ENCODE measurements around the gene ANO6.
A peak's percentile ranks its signal among the peaks of the same experiment; 100 is the strongest.
"Not testable (repeated sequence)": the region's sequence is repeated elsewhere in the genome, so short reads cannot be mapped to it uniquely, and the experiment has no call there.

ANO6 gene

DNA sequence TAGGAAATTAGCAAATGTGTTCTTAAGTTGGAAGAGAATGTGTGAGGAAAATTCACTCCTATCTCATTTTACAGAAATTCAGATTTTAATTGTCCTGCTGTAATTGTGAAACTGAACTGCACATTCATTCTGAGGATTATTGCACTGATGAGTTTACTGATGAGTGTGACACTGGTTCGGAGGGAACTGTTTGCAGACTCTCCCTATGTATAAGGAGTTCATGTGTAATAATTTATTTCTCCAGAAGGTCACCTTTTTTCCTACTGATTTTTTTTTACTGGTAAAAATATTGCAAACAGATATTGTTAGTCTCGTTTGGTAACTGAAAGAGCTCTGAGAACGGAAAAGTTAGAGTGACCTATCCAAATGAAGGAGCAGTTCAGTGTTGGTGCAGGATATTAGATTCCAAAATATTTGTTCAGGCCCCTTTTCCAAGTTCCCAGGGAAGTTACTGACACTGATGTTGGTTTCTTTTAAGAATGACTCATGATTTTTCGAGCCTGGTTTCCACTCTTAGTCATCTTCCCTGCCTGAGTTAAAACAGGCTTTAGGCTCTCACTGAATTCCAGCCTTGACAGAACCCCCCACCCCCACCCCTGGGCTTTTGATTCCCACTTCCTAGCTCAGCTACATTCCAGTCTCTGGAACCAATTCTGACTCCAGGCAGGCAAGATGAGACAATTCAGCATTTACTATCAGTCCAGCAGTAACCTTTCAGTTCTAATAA, 18.4 kb downstream of the ANO6 start:
- no peak for TF ChIP-seq PAX5 (IDR thresholded peaks at IDR 0.05; ENCODE audit: insufficient read depth, low read length, severe bottlenecking)
- TF ChIP-seq POLR2A (IDR thresholded peaks at IDR 0.05; ENCODE audit: low read depth, low read length), result no peak
- no peak for TF ChIP-seq POU2F2 (IDR thresholded peaks at IDR 0.05; ENCODE audit: low read depth, low read length)
- TF ChIP-seq POLR2AphosphoS5 (IDR thresholded peaks at IDR 0.05; ENCODE audit: low read depth, low read length), result no peak
- no peak for TF ChIP-seq SPI1 (IDR thresholded peaks at IDR 0.05; ENCODE audit: low read depth, low read length)
- TF ChIP-seq TAF1 (IDR thresholded peaks at IDR 0.05; ENCODE audit: low read depth, low read length), result no peak
- no peak for DNase-seq (ENCODE audit: insufficient read length, low spot score)
- peak; percentile 26 for FAIRE-seq

GRCh38 chr12:45235087-45236025, 19.5 kb downstream of the ANO6 start:
- TF ChIP-seq TAF1 (IDR thresholded peaks at IDR 0.05; ENCODE audit: low read depth, low read length), result no peak
- TF ChIP-seq POLR2A (IDR thresholded peaks at IDR 0.05; ENCODE audit: low read depth, low read length), result no peak
- no peak for TF ChIP-seq POLR2AphosphoS5 (IDR thresholded peaks at IDR 0.05; ENCODE audit: low read depth, low read length)
- TF ChIP-seq PAX5 (IDR thresholded peaks at IDR 0.05; ENCODE audit: insufficient read depth, low read length, severe bottlenecking), result no peak
- no peak for TF ChIP-seq POU2F2 (IDR thresholded peaks at IDR 0.05; ENCODE audit: low read depth, low read length)
- TF ChIP-seq SPI1 (IDR thresholded peaks at IDR 0.05; ENCODE audit: low read depth, low read length), result no peak
- no peak for DNase-seq (ENCODE audit: insufficient read length, low spot score)
- FAIRE-seq, result peak; percentile 71

GRCh38 chr12:45236383-45236782, 20.5 kb downstream of the ANO6 start:
- not testable (repeated sequence) for DNase-seq (ENCODE audit: insufficient read length, low spot score); FAIRE-seq

DNA sequence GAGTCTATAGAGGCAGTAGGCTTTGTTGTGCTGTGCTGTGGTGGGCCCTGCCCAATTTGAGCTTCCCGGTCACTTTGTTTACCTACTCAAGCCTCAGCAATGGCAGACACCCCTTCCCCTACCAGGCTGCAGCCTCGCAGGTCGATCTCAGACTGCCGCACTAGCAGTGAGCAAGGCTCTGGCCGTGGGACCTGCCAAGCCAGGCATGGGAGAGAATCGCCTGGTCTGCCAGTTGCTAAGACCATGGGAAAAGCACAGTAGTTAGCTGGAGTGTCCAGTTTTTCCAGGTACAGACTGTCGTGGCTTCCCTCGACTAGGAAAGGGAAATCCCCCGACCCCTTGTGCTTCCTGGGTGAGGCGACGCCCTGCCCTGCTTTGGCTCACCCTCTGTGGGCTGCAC, 26.3 kb downstream of the ANO6 start:
- FAIRE-seq (no peak), DNase-seq (ENCODE audit: insufficient read length, low spot score) (no peak)
- TF ChIP-seq POLR2AphosphoS5 (IDR thresholded peaks at IDR 0.05; ENCODE audit: low read depth, low read length) (no peak), POU2F2 (IDR thresholded peaks at IDR 0.05; ENCODE audit: low read depth, low read length) (no peak), TAF1 (IDR thresholded peaks at IDR 0.05; ENCODE audit: low read depth, low read length) (no peak), POLR2A (IDR thresholded peaks at IDR 0.05; ENCODE audit: low read depth, low read length) (no peak), PAX5 (IDR thresholded peaks at IDR 0.05; ENCODE audit: insufficient read depth, low read length, severe bottlenecking) (no peak), SPI1 (IDR thresholded peaks at IDR 0.05; ENCODE audit: low read depth, low read length) (no peak)

DNA sequence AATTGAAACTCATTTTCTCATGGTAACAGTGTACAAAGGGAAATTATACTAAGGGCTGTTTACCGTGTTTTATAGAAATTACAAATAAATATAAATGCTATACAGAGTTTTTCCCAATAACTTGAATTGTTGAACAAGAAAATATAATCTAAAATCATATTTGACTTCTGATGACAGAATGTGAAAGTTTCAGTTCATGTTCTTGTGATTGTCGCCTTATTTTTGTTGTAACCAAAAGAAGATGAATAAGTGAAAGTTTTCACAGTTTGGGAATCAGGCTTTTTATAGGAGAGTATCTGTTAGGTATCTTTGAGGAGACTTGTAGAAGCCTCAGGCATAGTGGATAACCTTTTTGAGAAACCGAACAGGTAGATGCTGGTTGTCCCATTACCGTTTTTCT, 28.1 kb downstream of the ANO6 start:
- TF ChIP-seq POU2F2 (IDR thresholded peaks at IDR 0.05; ENCODE audit: low read depth, low read length), result no peak
- peak; percentile 68 for TF ChIP-seq SPI1 (IDR thresholded peaks at IDR 0.05; ENCODE audit: low read depth, low read length)
- FAIRE-seq, result no peak
- no peak for DNase-seq (ENCODE audit: insufficient read length, low spot score)

DNA sequence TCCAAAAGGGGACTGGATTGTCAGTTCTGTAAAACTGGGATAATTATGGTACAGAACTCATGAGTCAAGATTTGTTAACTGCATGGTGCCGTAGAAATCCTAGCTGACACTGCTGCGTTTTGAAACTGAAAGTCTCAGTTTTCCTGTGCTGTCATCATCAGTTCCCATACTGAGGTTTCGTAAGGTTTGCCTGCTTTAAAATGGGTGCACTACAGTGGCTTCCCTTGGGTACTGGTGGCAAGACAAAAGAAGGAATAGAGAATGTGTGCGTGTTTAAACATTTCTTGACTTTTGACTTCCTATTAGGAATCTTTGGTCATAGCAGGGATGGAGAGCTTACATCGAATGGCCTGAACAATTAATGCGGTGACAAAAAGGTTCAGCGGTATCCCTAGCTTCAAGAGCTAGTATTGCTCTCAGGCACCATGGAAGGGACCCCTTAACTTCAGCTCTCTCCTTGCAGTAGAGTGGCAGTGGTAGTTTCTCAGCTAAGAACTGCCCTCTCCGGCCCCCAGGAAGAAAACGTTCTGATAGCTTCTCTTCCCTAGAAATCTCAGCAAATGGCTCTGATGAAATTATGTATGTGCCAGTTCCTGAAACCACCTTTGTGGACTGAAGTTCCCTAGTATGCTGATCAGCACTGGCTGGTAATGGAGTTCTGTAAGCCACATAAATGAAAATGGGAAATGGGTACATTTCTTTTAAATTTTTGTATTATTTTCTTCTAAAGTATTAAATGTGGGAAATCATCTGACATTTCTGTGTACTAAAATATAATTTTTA, 28.9 kb downstream of the ANO6 start:
- FAIRE-seq, result peak; percentile 55
- peak; percentile 34; the same call in 1 of the 2 replicates for TF ChIP-seq SPI1 (IDR thresholded peaks at IDR 0.05; ENCODE audit: low read depth, low read length)
- TF ChIP-seq POLR2A (IDR thresholded peaks at IDR 0.05; ENCODE audit: low read depth, low read length), result no peak
- no peak for DNase-seq (ENCODE audit: insufficient read length, low spot score)

DNA sequence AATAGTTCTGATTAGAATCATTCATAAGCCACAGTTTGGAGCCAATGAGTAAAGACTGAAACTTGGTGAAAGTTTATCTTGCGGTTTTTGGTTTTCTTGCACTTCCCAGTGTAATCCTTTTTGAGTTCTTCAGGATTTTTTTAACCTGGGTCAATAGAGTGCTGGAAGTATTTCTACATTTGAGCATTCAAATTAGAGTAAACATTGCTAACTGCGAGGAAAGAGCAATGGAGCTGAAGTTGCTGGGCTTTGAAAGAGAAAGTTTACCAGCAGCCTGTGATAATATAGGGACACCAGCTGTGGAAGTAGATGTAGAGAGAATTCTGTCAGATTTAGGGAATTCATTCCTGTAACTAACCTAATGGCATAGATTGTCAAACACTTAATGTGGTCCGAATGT, 30.3 kb downstream of the ANO6 start:
- no peak for DNase-seq (ENCODE audit: insufficient read length, low spot score)
- no peak for FAIRE-seq
- TF ChIP-seq POLR2A (IDR thresholded peaks at IDR 0.05; ENCODE audit: low read depth, low read length) (no peak), TAF1 (IDR thresholded peaks at IDR 0.05; ENCODE audit: low read depth, low read length) (no peak), SPI1 (IDR thresholded peaks at IDR 0.05; ENCODE audit: low read depth, low read length) (no peak), POU2F2 (IDR thresholded peaks at IDR 0.05; ENCODE audit: low read depth, low read length) (no peak)

- DNase-seq (ENCODE audit: insufficient read length, low spot score), result no peak
- FAIRE-seq, result no peak
- TF ChIP-seq TAF1 (IDR thresholded peaks at IDR 0.05; ENCODE audit: low read depth, low read length) (no peak), PAX5 (IDR thresholded peaks at IDR 0.05; ENCODE audit: insufficient read depth, low read length, severe bottlenecking) (no peak), POU2F2 (IDR thresholded peaks at IDR 0.05; ENCODE audit: low read depth, low read length) (no peak), SPI1 (IDR thresholded peaks at IDR 0.05; ENCODE audit: low read depth, low read length) (no peak), POLR2AphosphoS5 (IDR thresholded peaks at IDR 0.05; ENCODE audit: low read depth, low read length) (no peak), POLR2A (IDR thresholded peaks at IDR 0.05; ENCODE audit: low read depth, low read length) (no peak)
Measured at GRCh38 chr12:45247589-45247988, 31.7 kb downstream of the ANO6 start.

GRCh38 chr12:45248095-45248494, 32.2 kb downstream of the ANO6 start:
- no peak for DNase-seq (ENCODE audit: insufficient read length, low spot score)
- no peak for FAIRE-seq
- TF ChIP-seq POLR2AphosphoS5 (IDR thresholded peaks at IDR 0.05; ENCODE audit: low read depth, low read length), result no peak
- no peak for TF ChIP-seq SPI1 (IDR thresholded peaks at IDR 0.05; ENCODE audit: low read depth, low read length)
- TF ChIP-seq PAX5 (IDR thresholded peaks at IDR 0.05; ENCODE audit: insufficient read depth, low read length, severe bottlenecking), result no peak
- TF ChIP-seq POU2F2 (IDR thresholded peaks at IDR 0.05; ENCODE audit: low read depth, low read length), result no peak
- TF ChIP-seq TAF1 (IDR thresholded peaks at IDR 0.05; ENCODE audit: low read depth, low read length), result no peak
- no peak for TF ChIP-seq POLR2A (IDR thresholded peaks at IDR 0.05; ENCODE audit: low read depth, low read length)

All from GM12891 (cell line).